Esophagus muscularis mucosa (tissue), 4 donors: ENCODE measurements around the gene MAN1C1. TPM values are rescaled to one million over a fixed set of nuclear protein-coding genes. Genes with fewer than 3 reads are reported as not detected.

Experiments
- DNase-seq: peaks from one replicate; pipeline ENCODE4 v3.0.0-alpha.2; 2017; ENCODE audit errors: extremely low spot score
- H3K27ac ChIP-seq, 4 donors: fragments of 200-600 bp; sonication (generic); replicated peaks in 1 of 4; 1 replicate in 3 of 4; 2 replicates in 1 of 4; pipeline ENCODE4 v1.5.1; 2016 to 2019; ENCODE audit warnings: mild to moderate bottlenecking in 1 of 4
- H3K27me3 ChIP-seq, 4 donors: fragments of 200-600 bp; sonication (generic); one replicate each; pipeline versions ENCODE4 v1.5.1 to v1.6.0; 2016 to 2019
- H3K36me3 ChIP-seq, 4 donors: fragments of 200-600 bp; sonication (generic); one replicate each; pipeline ENCODE4 v1.5.1; 2016 to 2019
- H3K4me1 ChIP-seq, 4 donors: fragments of 200-600 bp; sonication (generic); one replicate each; pipeline ENCODE4 v1.5.1; 2016 to 2019
- H3K4me3 ChIP-seq, 4 donors: fragments of 200-600 bp; sonication (generic); 1 replicate in 2 of 4; 2 replicates in 2 of 4; pipeline ENCODE4 v1.5.1; 2016 to 2019; ENCODE audit warnings: mild to moderate bottlenecking in 4 of 4, moderate library complexity in 1 of 4
- H3K9me3 ChIP-seq, 4 donors: fragments of 200-600 bp; sonication (generic); 1 replicate in 3 of 4; 2 replicates in 1 of 4; pipeline ENCODE4 v1.5.1; 2016 to 2019
- EP300 ChIP-seq: sonication (generic); formaldehyde crosslinking; IDR thresholded peaks from one replicate; pipeline ENCODE4 v1.6.1; 2017; ENCODE audit warnings: antibody characterized with exemption
- POLR2A ChIP-seq: fragments of 450-650 bp; IDR thresholded peaks from one replicate; pipeline ENCODE4 v1.6.1; 2017; ENCODE audit warnings: antibody characterized with exemption, moderate library complexity, mild to moderate bottlenecking, low read depth
- POLR2AphosphoS5 ChIP-seq, 2 donors: sonication (generic); formaldehyde crosslinking; IDR thresholded peaks; one replicate each; pipeline ENCODE4 v1.6.1; 2017; ENCODE audit warnings: antibody characterized with exemption in 2 of 2
- WGBS: methylation state at CpG from one replicate; pipeline ENCODE4 v1.1.5; 2018; 5-methylcytosine and 5-hydroxymethylcytosine counted together
- intact Hi-C: fragments of 100-400 bp; cut with DNase I; formaldehyde crosslinking; loops from one replicate; pipeline ENCODE4 v1.15.1; 2023
- total RNA-seq, 4 donors: library from RNA; depleted of rRNA; stranded (reverse); fragments of >200 nt; gene quantifications; one replicate each; pipeline versions ENCODE4 v1.1.0 to v1.2.1, GENCODE V29; 2016
- TF ChIP-seq, protein P1 (sequence below), 3 experiments: fragments of 200-600 bp in 2 of 3; fragments of 450-650 bp in 1 of 3; sonication (generic) in 2 of 3; IDR thresholded peaks; one replicate each; pipeline ENCODE4 v1.5.1; 2017 to 2019; ENCODE audit warnings: antibody characterized with exemption in 3 of 3, mild to moderate bottlenecking in 2 of 3, moderate library complexity in 1 of 3

The MAN1C1 gene
- total RNA-seq, 4 donors from 2014 or later, result 20.2 to 22.8 (median 20.7) TPM

DNA sequence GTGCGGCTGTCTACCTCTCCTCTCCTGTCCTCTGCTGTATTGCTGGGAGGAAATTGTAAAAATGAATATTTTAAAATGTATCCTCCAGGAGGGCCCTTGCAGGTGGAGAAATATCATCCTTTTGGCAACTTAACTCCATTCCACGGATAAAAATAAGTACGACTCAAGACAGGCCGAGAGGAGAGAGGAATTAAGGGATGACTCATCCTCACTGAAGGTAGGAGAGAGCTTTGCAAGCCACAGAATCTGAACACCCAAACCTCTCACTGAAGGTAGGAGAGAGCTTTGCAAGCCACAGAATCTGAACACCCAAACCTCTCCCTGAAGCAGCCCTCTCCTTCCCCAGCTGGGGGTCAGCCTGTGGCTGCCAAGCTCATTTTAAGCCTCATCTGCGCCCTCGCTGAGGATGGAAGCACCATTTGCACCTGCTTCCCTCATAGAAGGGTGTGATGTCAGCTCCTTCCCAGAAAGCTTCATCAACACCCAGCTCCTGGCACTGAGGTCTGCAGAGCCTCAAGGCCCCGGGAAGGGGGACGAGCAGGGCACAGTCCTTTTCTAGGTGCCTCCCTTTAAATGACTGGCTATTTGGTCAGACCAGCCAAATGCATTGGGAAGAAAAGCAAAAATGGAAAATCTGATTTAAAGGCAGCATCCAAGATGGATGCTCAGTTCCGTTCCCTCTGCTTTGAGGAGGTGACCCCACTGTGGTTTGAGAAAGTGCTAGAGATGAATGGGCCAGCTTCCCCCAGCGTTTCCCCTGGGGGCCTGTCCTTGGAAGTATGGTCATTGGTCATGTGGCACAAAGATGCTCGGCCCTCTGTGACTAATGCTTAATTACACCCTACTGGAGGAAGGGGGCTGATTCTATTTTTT, 170.5 kb downstream of the MAN1C1 start:
- no peak for DNase-seq
- TF ChIP-seq POLR2AphosphoS5 (IDR thresholded peaks at IDR 0.05) (no peak), POLR2A (no peak), EP300 (no peak)
- TF ChIP-seq, protein P1, sequence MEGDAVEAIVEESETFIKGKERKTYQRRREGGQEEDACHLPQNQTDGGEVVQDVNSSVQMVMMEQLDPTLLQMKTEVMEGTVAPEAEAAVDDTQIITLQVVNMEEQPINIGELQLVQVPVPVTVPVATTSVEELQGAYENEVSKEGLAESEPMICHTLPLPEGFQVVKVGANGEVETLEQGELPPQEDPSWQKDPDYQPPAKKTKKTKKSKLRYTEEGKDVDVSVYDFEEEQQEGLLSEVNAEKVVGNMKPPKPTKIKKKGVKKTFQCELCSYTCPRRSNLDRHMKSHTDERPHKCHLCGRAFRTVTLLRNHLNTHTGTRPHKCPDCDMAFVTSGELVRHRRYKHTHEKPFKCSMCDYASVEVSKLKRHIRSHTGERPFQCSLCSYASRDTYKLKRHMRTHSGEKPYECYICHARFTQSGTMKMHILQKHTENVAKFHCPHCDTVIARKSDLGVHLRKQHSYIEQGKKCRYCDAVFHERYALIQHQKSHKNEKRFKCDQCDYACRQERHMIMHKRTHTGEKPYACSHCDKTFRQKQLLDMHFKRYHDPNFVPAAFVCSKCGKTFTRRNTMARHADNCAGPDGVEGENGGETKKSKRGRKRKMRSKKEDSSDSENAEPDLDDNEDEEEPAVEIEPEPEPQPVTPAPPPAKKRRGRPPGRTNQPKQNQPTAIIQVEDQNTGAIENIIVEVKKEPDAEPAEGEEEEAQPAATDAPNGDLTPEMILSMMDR (IDR thresholded peaks at IDR 0.05), result no peak
- Histone ChIP-seq H3K9me3 (no peaks in the 10 kb centered on the region), H3K4me1 (peaks cover 28 to 43% (median 41%) of the 10 kb centered on the region in 4 donors), H3K27me3 (no peaks in the 10 kb centered on the region), H3K4me3 (no peak overlapping the region), H3K27ac (peak overlapping the region; percentile 62 to 78 (median 68)), H3K36me3 (peaks cover 0 to 13% (median 0%) of the 10 kb centered on the region in 4 donors)
- 52% methylated on average over 11 of the region's 11 CpGs for WGBS
- intact Hi-C loops, result no loop called here

DNA sequence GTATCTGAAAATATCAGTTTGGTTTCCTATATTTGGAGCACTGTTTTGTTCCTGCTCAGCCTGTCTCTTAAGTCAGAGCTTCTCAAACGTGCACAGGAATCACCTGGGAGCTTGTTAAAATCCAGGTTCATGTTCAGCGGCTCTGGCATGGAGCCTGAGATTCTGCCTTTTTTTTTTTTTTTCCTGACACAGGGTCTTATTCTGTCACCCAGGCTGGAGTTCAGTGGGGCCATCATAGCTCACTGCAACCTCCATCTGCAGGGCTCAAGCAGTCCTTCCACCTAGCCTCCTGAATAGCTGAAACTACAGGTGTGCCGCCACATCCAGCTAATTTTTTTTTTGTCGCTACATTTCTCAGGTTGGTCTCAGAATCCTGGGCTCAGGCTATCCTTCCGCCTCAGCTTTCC, 171.2 kb downstream of the MAN1C1 start:
- H3K27ac ChIP-seq, result peak overlapping the region in 1 of 4 donors; percentile 78
- WGBS, result 79% methylated on average over 5 of the region's 5 CpGs
- no peak overlapping the region for H3K4me3 ChIP-seq
- no peaks in the 10 kb centered on the region for H3K27me3 ChIP-seq
- H3K4me1 ChIP-seq, result peaks cover 28 to 43% (median 41%) of the 10 kb centered on the region in 4 donors
- DNase-seq, result no peak
- TF ChIP-seq EP300 (no peak), POLR2AphosphoS5 (IDR thresholded peaks at IDR 0.05) (no peak), POLR2A (no peak)
- TF ChIP-seq, protein P1 (IDR thresholded peaks at IDR 0.05), result no peak
- intact Hi-C loops, result no loop called here
- H3K36me3 ChIP-seq, result peaks cover 0 to 13% (median 0%) of the 10 kb centered on the region in 4 donors
- no peaks in the 10 kb centered on the region for H3K9me3 ChIP-seq

DNA sequence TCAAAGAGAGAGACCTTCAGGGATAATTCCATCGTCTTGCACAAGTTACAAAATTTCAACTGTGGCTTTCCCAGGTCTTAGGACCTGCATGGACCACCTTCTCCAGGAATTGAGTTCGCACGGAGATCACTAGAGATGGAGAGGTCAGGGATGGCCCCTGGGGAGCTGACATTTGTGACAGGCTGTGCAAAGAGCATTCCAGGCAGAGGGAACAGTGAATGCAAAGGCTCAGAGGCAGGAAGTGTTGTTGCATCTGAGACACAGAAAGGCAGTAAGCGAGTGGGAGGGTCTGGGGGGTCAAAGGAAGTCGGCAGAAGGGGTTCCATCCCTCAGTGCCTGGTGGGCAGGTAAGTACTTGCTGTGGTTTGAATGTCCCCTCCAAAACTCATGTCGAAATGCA, 173.9 kb downstream of the MAN1C1 start:
- H3K4me1 ChIP-seq, result peaks cover 14 to 26% (median 24%) of the 10 kb centered on the region in 4 donors
- no peak for DNase-seq
- no peak overlapping the region for H3K4me3 ChIP-seq
- intact Hi-C loops, result no loop called here
- no peaks in the 10 kb centered on the region for H3K27me3 ChIP-seq
- TF ChIP-seq POLR2A, result no peak
- TF ChIP-seq, protein P1 (IDR thresholded peaks at IDR 0.05), result no peak
- TF ChIP-seq EP300, result no peak
- TF ChIP-seq POLR2AphosphoS5 (IDR thresholded peaks at IDR 0.05), result no peak
- 91% methylated on average over 6 of the region's 6 CpGs for WGBS
- H3K27ac ChIP-seq, result no peak overlapping the region
- H3K36me3 ChIP-seq, result peaks cover 0 to 3% (median 0%) of the 10 kb centered on the region in 4 donors
- H3K9me3 ChIP-seq, result no peaks in the 10 kb centered on the region

DNA sequence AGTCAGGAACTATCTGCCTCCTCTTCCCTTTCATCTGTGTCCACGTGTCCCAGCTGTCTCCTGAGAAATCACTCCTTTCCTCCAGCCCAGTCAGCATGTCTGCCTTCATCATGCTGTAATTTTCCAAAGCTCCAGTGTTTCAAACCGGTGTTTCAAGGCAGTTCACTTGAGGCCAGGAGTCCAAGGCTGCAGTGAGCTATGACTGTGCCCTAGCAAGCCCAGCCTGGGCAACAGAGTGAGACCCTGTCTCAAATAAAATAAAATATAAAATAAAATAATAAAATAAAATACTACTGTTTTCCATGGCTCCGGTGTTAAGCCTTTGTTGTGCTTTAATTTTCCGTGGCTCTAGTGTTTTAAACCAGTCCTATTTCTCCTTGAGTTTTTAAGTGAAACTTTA, 175.5 kb downstream of the MAN1C1 start:
- H3K36me3 ChIP-seq, result peaks cover 0 to 3% (median 0%) of the 10 kb centered on the region in 4 donors
- no peaks in the 10 kb centered on the region for H3K27me3 ChIP-seq
- no peak overlapping the region for H3K4me3 ChIP-seq
- 68% methylated on average over 4 of the region's 4 CpGs for WGBS
- DNase-seq, result no peak
- peaks cover 8 to 20% (median 16%) of the 10 kb centered on the region in 4 donors for H3K4me1 ChIP-seq
- intact Hi-C loops, result no loop called here
- no peak overlapping the region for H3K27ac ChIP-seq
- H3K9me3 ChIP-seq, result no peaks in the 10 kb centered on the region
- TF ChIP-seq, protein P1 (IDR thresholded peaks at IDR 0.05), result no peak
- TF ChIP-seq EP300, result no peak
- no peak for TF ChIP-seq POLR2A
- TF ChIP-seq POLR2AphosphoS5 (IDR thresholded peaks at IDR 0.05), result no peak
